GM20431 (cell line): Measurements from ENCODE around the gene TMEM51.
"Not testable (repeated sequence)": the region's sequence is repeated elsewhere in the genome, so short reads cannot be mapped to it uniquely, and the experiment has no call there.

ENCODE experiments used
- in situ Hi-C: fragments of 300-500 bp; cut with MseI, MboI; formaldehyde crosslinking; loops from one replicate; pipeline ENCODE4 v1.15.0; 2020; ENCODE audit warnings: low sequenced_read_pairs; ENCODE audit not compliant: unreplicated experiment

TMEM51 gene

DNA sequence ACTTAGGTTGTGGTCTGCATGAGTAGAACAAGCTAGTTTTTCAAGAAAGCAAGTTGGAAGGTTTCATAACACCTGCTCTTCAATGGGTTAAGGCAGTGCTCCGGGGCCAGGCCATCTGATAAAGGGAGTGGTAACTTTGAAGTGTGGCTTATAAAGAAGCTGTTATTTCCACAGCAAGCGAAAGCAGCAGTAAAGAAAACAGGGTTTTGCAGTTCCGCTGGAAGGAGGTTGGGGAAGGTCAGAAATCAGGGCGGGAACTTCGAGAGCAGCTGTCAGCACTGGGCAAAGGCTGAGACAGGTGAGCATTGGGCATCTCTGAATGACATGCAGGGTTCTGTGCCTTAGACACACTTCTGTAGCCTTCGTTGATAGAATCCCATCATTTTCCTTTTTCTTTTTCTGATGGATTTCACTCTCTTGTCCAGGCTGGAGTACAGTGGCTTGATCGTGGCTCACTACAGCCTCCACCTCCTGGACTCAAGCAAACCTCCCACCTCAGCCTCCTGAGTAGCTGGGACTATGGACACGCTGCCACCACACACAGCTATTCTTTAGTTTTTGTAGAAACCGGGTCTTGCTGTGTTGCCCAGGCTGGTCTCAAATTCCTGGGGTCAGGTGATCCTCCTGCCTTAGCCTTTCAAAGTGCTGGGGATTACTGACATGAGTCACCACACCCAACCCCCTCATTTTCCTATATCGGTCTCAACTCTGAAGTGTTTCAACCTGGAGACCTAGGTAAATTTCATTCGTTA is 20.5 kb downstream of the TMEM51 start:
- in situ Hi-C loops: no loop called here

- in situ Hi-C loops: no loop called here
Observed at GRCh38 chr1:15174615-15174983, 21.1 kb downstream of the TMEM51 start.

- in situ Hi-C loops: not testable (repeated sequence)
Observed at GRCh38 chr1:15175324-15176094, 22.0 kb downstream of the TMEM51 start.

DNA sequence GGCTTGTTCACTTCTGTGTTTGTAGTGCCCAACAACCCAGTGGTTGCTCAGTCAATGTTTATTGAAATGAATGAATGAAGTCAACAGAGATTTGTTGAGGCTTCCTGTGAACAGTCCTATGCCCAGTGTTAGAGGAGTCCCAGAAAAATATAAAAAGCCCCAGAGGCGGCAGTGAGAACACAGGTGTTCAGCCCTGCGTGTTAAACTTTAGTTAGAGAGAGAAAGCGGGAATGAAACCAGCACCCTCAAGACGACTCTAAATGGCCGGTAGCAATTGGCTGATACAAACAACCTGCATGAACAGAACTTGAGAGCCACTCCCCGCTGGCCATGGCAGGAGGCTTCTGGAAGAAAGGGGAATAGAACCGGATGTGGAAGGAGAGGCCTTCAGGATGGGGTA is 22.6 kb downstream of the TMEM51 start:
- in situ Hi-C loops: no loop called here

GRCh38 chr1:15176898-15177665 is 23.5 kb downstream of the TMEM51 start:
- in situ Hi-C loops: no loop called here

DNA sequence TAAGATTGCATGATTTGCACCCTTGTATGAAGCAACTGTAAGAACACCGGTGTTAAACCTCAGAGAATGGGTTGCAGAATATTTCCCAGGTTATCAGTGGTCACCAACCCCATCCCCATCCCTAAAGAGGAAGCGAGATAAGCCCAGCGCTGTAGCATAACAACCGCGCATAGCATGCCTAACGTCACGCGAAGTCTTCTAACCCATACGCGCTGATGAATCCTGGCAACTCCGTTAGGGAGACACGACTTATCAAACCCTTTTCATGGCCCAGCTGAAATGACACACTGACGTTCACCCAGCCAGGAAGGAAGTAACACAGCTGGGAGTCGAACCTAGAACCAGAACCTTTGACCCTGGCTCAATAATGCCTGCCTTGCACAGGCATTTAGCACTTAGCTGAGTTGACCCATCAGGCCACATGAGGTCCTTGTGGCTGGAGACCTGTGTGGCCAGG is 24.2 kb downstream of the TMEM51 start:
- in situ Hi-C loops: no loop called here

GRCh38 chr1:15178571-15179484 is 25.3 kb downstream of the TMEM51 start:
- in situ Hi-C loops: no loop called here

DNA sequence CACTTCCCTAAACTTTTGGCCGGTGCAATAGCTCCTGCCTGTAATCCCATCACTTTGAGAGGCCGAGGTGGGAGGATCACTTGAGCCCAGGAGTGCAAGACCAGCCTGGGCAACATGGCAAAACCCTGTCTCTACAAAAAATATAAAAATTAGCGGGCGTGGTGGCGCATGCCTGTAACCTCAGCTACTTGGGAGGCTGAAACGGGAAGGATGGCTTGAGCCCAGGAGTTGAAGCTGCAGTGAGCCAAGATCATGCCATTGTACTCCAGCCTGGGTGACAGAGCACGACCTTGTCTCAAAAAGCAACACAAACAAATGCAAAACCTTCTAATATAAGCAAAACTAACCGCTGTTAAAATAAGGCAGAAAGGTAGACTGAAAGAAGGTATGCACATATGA is 25.9 kb downstream of the TMEM51 start:
- in situ Hi-C loops: no loop called here

GRCh38 chr1:15180189-15180588 is 26.6 kb downstream of the TMEM51 start:
- in situ Hi-C loops: no loop called here

GRCh38 chr1:15180945-15181523 is 27.5 kb downstream of the TMEM51 start:
- in situ Hi-C loops: no loop called here

DNA sequence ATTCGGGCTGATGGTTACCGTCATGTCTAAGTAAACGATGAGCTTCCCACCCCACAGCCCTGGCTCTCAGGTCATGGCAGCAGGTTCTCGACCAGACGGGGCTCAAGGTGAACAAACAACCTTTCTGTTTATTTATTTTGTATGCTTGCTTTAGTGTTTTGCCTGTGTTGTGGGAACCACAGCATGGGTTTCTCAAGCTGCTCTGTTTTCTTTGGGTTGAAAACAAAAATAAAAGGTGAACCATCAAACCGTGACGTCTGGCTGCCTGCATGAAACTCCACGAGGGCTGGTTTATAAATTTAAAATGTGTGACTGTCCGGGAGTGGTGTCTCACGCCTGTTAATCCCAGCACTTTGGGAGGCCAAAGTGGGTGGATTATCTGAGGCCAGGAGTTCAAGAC is 28.0 kb downstream of the TMEM51 start:
- in situ Hi-C loops: no loop called here

DNA sequence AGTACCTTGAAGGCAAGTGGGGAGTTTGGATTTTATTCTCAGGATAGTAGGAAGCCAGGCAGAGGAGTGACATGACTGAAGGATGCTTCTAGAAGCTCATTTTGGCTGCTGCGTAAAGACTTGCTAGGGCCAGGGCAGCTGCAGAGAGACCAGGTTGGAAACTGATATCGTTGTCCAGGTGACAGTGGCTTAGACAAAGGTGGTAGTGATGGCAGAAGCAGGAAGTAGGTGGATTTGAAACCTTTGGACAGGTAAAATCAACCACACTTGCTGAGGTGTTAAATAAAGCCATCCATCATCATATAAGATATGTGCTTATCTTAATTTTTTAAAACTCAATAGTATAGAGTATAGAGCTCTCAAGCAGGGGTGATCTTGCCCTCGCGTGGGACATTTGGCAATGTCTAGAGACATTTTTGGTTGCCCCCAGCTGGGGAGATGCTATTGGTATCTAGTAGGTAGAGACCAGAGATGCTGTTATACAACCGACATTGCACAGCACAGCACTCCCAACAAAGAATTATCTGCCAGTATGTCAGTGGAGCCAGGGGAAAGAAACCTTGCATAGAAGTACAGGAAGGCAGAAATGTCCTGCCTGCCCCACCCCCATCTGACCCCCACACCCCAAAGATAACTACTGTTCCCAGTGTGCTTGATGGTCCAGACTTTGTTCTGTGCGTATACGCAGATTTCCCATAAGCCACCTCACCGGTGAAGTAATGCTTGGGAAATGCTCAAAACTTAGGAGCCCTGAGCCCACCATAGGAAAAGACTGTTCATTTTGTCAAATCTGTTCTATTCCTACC is 31.1 kb downstream of the TMEM51 start:
- in situ Hi-C loops: no loop called here

DNA sequence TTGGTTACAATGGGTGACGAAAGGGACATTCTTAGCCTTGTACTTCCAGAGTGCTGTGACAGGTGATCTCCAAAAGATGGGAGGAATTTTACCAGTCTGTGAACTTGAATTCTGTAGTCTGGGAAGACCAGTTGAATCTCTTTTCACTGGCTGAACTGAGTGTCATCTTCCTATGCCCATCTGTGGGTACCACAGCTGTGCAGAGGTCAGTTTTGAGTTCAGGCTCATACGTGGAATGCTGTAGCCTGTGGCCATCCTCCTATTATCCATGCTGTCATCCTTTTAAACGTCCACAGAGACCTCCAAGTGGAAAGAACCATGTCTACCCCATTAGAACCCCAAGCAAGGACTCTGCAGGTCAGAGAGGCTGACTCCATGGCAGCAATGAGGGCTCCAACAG is 32.1 kb downstream of the TMEM51 start:
- in situ Hi-C loops: no loop called here

DNA sequence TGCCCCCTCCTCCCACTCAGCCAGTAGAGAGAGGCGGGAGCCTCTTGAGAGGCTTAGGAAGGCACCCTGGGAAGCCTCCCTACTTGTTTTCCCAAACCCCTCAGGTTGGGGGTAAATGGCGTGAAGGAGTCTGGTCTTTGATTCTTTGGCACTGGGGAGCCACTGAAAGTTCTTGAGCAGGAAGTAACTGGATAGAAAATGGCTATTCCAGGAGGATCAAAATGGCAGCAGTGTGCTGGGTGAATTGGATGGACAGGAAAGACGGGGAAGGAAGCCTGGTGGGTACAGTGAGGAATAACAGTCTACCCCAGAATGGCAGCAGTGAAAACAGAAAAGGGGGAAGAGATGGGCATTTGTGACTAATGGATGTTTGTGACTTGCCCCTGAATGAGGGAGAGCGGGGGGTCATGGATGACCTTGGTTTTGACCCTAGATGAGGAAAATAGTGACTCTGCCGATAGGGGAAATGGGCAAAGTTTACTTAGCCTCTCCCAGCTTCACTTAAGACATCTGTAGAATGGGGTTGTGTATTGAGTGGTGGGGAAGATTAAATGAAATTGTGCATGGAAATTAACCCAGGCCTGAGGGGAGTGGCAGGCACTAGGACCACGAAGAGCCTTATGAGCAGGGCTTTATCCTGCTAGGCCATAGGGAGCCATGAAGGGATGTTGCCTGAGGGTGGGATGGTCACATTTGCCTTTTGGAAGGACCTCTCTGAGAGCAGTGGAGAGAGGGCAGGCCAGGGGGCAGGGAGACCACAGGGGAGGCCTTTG is 32.7 kb downstream of the TMEM51 start:
- in situ Hi-C loops: no loop called here

DNA sequence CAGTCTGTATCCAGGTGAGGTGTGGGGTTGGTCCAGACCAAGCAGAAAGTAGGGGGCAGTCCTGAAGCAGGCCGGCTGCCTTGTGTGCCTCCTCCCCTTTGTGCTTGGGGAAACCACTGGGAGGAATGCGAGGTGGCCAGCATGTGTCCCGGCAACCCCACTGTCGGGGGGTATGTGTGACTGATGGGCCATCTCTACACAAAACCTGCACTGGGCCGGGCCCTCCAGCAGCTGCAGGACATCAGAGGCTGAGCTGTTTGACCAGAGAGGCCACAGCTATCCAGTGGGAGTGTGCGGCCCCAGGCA is 33.3 kb downstream of the TMEM51 start:
- in situ Hi-C loops: no loop called here

DNA sequence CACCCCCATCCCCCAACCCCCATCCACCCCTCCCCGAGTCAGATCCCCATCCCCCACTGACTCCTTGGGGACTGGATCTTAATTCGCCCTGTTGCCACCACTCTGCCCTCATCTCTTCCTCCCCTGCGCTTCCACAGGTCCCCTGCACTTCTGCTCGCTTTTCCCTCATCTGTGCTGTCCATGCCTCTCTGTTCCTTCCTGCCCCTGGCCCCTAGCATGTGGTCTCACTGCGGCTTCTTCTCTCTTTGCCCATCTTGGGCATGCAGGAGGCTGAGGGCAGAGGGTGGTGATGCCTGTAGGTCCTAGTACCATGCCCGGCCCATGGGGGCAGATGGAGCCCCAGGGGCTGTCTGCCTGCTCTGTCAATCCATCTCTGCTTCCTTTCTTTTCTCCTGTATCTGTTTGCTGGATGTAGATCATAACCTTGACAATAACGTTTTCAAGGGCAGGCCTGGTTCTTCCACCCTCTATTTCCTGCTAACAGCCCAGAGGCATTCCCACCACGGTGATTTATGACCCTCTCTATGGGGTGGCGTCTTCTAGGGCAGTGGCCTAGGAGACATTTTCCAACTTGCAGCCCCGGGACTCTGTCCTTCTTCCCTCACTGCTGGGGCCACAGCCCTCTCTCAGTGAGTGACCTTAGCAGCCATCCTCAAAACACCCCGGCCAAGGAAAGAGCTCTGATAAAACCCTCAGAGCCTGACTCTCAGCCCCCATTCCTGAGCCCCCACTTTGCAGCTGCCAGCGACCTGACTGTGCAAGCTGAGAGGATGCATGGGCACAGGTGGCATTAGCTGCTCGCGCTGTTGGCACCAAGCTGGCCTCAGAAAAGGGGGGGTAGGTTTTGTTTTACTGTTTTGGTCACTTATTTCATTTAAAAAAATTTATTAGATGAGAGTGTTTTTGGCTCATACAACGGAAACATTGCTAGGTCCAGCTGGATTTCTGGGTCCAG is 33.9 kb downstream of the TMEM51 start:
- in situ Hi-C loops: no loop called here

DNA sequence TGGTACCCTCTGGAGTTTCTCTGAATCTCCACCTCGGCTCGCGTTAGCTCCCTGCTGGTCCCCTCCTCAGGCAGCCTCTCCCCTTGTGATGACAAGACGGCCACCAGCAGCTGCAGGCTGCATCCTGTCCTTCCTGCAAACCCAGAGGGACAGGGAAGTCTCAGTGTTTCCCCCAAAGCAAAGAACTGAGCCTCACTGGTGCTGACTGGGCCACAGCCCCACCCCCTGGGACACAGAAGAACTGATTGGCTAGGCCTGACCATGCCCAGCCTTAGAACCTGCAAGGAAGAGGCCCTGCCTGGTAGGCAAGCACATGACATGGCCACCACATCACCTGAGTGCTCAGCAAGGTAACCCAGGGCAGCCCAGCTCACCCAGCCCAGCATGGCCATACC is 34.6 kb downstream of the TMEM51 start:
- in situ Hi-C loops: no loop called here
